Measurements from ENCODE around the gene SLC5A5. TPM values are rescaled to one million over a fixed set of nuclear protein-coding genes. Genes with fewer than 3 reads are reported as not detected.

Gene SLC5A5
- total RNA-seq, 1 donor from 2014 or later: not detected

GRCh38 chr19:17866312-17866963 is 5.3 kb upstream of the SLC5A5 start:
- H3K27me3 Mint-ChIP-seq (ENCODE audit: low read depth): peaks cover 66% of the 10 kb centered on the region

GRCh38 chr19:17866964-17867486 is 4.7 kb upstream of the SLC5A5 start:
- H3K9me3 Mint-ChIP-seq: no peaks in the 10 kb centered on the region
- peaks cover 16% of the 10 kb centered on the region for H3K36me3 Mint-ChIP-seq (ENCODE audit: low read depth)
- no peaks in the 10 kb centered on the region for H3K4me1 Mint-ChIP-seq
- H3K27ac Mint-ChIP-seq (ENCODE audit: unreplicated experiment): no peak overlapping the region
- H3K27me3 Mint-ChIP-seq (ENCODE audit: low read depth): peaks cover 71% of the 10 kb centered on the region
- no peak for TF ChIP-seq CTCF (conservative IDR thresholded peaks at IDR 0.05)
- no peak for DNase-seq (ENCODE audit: low read depth, low spot score)
- H3K4me3 Mint-ChIP-seq: peak overlapping the region; percentile 81

More at GRCh38 chr19:17866312-17866963, 5.3 kb upstream of the SLC5A5 start:
- Mint-ChIP-seq H3K4me3 (peak overlapping the region; percentile 83), H3K4me1 (peaks cover 4% of the 10 kb centered on the region), H3K36me3 (ENCODE audit: low read depth) (peaks cover 18% of the 10 kb centered on the region), H3K9me3 (no peaks in the 10 kb centered on the region), H3K27ac (ENCODE audit: unreplicated experiment) (no peak overlapping the region)
- TF ChIP-seq CTCF (conservative IDR thresholded peaks at IDR 0.05): no peak
- no peak for DNase-seq (ENCODE audit: low read depth, low spot score)

- H3K4me3 Mint-ChIP-seq: peak overlapping the region; percentile 69
- peaks cover 77% of the 10 kb centered on the region for H3K27me3 Mint-ChIP-seq (ENCODE audit: low read depth)
- no peak for DNase-seq (ENCODE audit: low read depth, low spot score)
- H3K27ac Mint-ChIP-seq (ENCODE audit: unreplicated experiment): no peak overlapping the region
- H3K9me3 Mint-ChIP-seq: no peaks in the 10 kb centered on the region
- no peaks in the 10 kb centered on the region for H3K4me1 Mint-ChIP-seq
- peaks cover 14% of the 10 kb centered on the region for H3K36me3 Mint-ChIP-seq (ENCODE audit: low read depth)
- TF ChIP-seq CTCF (conservative IDR thresholded peaks at IDR 0.05): no peak
Observed at GRCh38 chr19:17868669-17869068, 3.1 kb upstream of the SLC5A5 start.

- Mint-ChIP-seq H3K4me3 (peak overlapping the region; percentile 69), H3K27me3 (ENCODE audit: low read depth) (peaks cover 81% of the 10 kb centered on the region), H3K4me1 (no peaks in the 10 kb centered on the region), H3K27ac (ENCODE audit: unreplicated experiment) (no peak overlapping the region), H3K9me3 (no peaks in the 10 kb centered on the region), H3K36me3 (ENCODE audit: low read depth) (peaks cover 14% of the 10 kb centered on the region)
- DNase-seq (ENCODE audit: low read depth, low spot score): no peak
- no peak for TF ChIP-seq CTCF (conservative IDR thresholded peaks at IDR 0.05)
Observed at GRCh38 chr19:17869114-17869608, 2.6 kb upstream of the SLC5A5 start.

- DNase-seq (ENCODE audit: low read depth, low spot score): no peak
- H3K36me3 Mint-ChIP-seq (ENCODE audit: low read depth): peaks cover 2% of the 10 kb centered on the region
- H3K4me1 Mint-ChIP-seq: no peaks in the 10 kb centered on the region
- peaks cover 75% of the 10 kb centered on the region for H3K27me3 Mint-ChIP-seq (ENCODE audit: low read depth)
- H3K9me3 Mint-ChIP-seq: no peaks in the 10 kb centered on the region
- TF ChIP-seq CTCF (conservative IDR thresholded peaks at IDR 0.05): no peak
- H3K4me3 Mint-ChIP-seq: no peak overlapping the region
- no peak overlapping the region for H3K27ac Mint-ChIP-seq (ENCODE audit: unreplicated experiment)
Observed at GRCh38 chr19:17871032-17871877, 490 bp upstream of the SLC5A5 start.

Measured in neural crest cell (in vitro differentiated cells).